Panc1 (cell line): ENCODE measurements around the gene ATP11A. TPM values are rescaled to one million over a fixed set of nuclear protein-coding genes. Genes with fewer than 3 reads are reported as not detected.

Experiments used
- ATAC-seq: fragments of 200-7000 bp; cut with Tn5 transposase; 2 replicates; pipeline ENCODE4 v1.9.1; 2020; ENCODE audit warnings: mild to moderate bottlenecking, moderate library complexity
- BruUV-seq: library from RNA; stranded (reverse); fragments of 400-500 nt; replicated peaks from 2 replicates; lab custom pipeline; 2021; lab: Mats Ljungman, UMichigan
- CTCF ChIA-PET: fragments of 300-600 bp; sonication (Branson Sonifier 250); formaldehyde crosslinking; loops from one replicate; lab custom pipeline; 2022; ENCODE audit warnings: antibody characterized with exemption; lab: Charles Lee
- POLR2A ChIA-PET: fragments of 300-600 bp; sonication (Branson Sonifier 250); formaldehyde crosslinking; loops from one replicate; lab custom pipeline; 2022; ENCODE audit warnings: antibody characterized with exemption; lab: Charles Lee
- DNase-seq: peaks from one replicate; pipeline ENCODE4 v3.0.0-alpha.2; 2010; ENCODE audit warnings: low read depth, low spot score
- H3K27ac ChIP-seq: 2 replicates; pipeline ENCODE4 v1.5.1; 2011; ENCODE audit warnings: mild to moderate bottlenecking, low read length, inconsistent platforms
- H3K27me3 ChIP-seq: fragments of 200-500 bp; sonication (Bioruptor generic); 2 replicates; pipeline ENCODE4 v1.6.0; 2014; ENCODE audit warnings: low read length, inconsistent platforms; ENCODE audit not compliant: control insufficient read depth, insufficient read depth
- H3K36me3 ChIP-seq: fragments of 200-500 bp; sonication (Bioruptor generic); 2 replicates; pipeline ENCODE4 v1.5.1; 2014; ENCODE audit warnings: inconsistent platforms, mild to moderate bottlenecking, low read length, moderate library complexity; ENCODE audit not compliant: control insufficient read depth, insufficient read depth
- H3K4me1 ChIP-seq: 2 replicates; pipeline ENCODE4 v1.5.1; 2011; ENCODE audit warnings: inconsistent platforms, mild to moderate bottlenecking, low read length, moderate library complexity; ENCODE audit not compliant: control insufficient read depth, insufficient read depth
- H3K4me3 ChIP-seq, 2 experiments: 2 replicates each; pipeline ENCODE4 v1.5.1; 2011 to 2012; ENCODE audit warnings: low read depth in 2 of 2, low read length in 2 of 2, mild to moderate bottlenecking in 2 of 2, inconsistent platforms in 1 of 2, moderate library complexity in 1 of 2
- H3K9me3 ChIP-seq: fragments of 200-500 bp; sonication (Bioruptor generic); 2 replicates; pipeline ENCODE4 v1.5.1; 2014; ENCODE audit warnings: low read depth, mild to moderate bottlenecking, inconsistent platforms, low read length, moderate library complexity; ENCODE audit not compliant: control insufficient read depth, insufficient read depth
- CTCF ChIP-seq: fragments of 450-650 bp; IDR thresholded peaks from 2 replicates; pipeline ENCODE4 v1.5.1; 2017; ENCODE audit warnings: mild to moderate bottlenecking
- POLR2AphosphoS5 ChIP-seq: IDR thresholded peaks from 2 replicates; pipeline ENCODE4 v1.6.1; 2012; ENCODE audit warnings: mild to moderate bottlenecking, low read depth, low read length, moderate library complexity
- REST ChIP-seq, 2 experiments: IDR thresholded peaks; 2 replicates each; pipeline ENCODE4 v1.6.1; 2011 to 2012; ENCODE audit warnings: low read depth in 2 of 2, control low read depth in 1 of 2, low read length in 1 of 2, mild to moderate bottlenecking in 1 of 2, moderate library complexity in 1 of 2; ENCODE audit not compliant: insufficient read depth in 1 of 2
- SIN3A ChIP-seq: IDR thresholded peaks from 2 replicates; pipeline ENCODE4 v1.6.1; 2012; ENCODE audit warnings: low read depth, mild to moderate bottlenecking, low read length, moderate library complexity, borderline replicate concordance; ENCODE audit not compliant: insufficient read depth
- TCF7L2 ChIP-seq: IDR thresholded peaks from 2 replicates; pipeline ENCODE4 v1.6.1; 2011; ENCODE audit warnings: mild to moderate bottlenecking, low read depth, low read length, inconsistent platforms
- in situ Hi-C: cut with HindIII; loops from 2 replicates; pipeline ENCODE4 v1.10.0; 2016; ENCODE audit warnings: low sequenced_read_pairs, low pct_unique_long_range_greater_than_20kb
- intact Hi-C: fragments of 100-400 bp; cut with micrococcal nuclease; formaldehyde crosslinking; loops from one replicate; pipeline ENCODE4 v1.10.0; 2022; ENCODE audit not compliant: unreplicated experiment
- total RNA-seq: library from RNA; stranded (reverse); gene quantifications from one replicate; pipeline ENCODE4 v1.2.1, GENCODE V29; 2021; ENCODE audit not compliant: unreplicated experiment

Gene ATP11A
- total RNA-seq, 1 experiment from 2014 or later, result 85.8 TPM

- Histone ChIP-seq H3K4me1 (no peaks in the 10 kb centered on the region), H3K27ac (no peak overlapping the region), H3K27me3 (peaks cover 2% of the 10 kb centered on the region; the same call in 1 of the 2 replicates), H3K36me3 (no peaks in the 10 kb centered on the region), H3K9me3 (no peaks in the 10 kb centered on the region), H3K4me3 (no peak overlapping the region)
- TF ChIP-seq TCF7L2 (no peak), REST (IDR thresholded peaks at IDR 0.05; ENCODE audit: insufficient read depth in 1 of 2, low read depth in 2 of 2, low read length in 1 of 2) (no peak), CTCF (no peak), SIN3A (no peak), POLR2AphosphoS5 (no peak)
- ChIA-PET CTCF (no interaction called here), POLR2A (no interaction called here)
- ATAC-seq, result no peak
- intact Hi-C loops, result no loop called here
- BruUV-seq, result no TSS peak
- no peak for DNase-seq
- in situ Hi-C loops, result no loop called here
Measured at GRCh38 chr13:112934078-112934477, 244.2 kb downstream of the ATP11A start.

Other genes starting within 250 kb of the ATP11A start
- 28.4 TPM for gene TUBGCP3, start 101.9 kb upstream of the ATP11A start, total RNA-seq